GM12801 (cell line): ENCODE measurements around the gene SGO1.

Source experiments
- CTCF ChIP-seq: IDR thresholded peaks from one replicate; pipeline ENCODE4 v1.5.1; 2011; ENCODE audit warnings: control low read depth; ENCODE audit not compliant: insufficient read length; ENCODE audit errors: extremely low read depth

SGO1 gene

GRCh38 chr3:20137647-20138046 is 48.4 kb downstream of the SGO1 start:
- TF ChIP-seq CTCF = no peak

GRCh38 chr3:20136231-20136630 is 49.8 kb downstream of the SGO1 start:
- no peak for TF ChIP-seq CTCF

DNA sequence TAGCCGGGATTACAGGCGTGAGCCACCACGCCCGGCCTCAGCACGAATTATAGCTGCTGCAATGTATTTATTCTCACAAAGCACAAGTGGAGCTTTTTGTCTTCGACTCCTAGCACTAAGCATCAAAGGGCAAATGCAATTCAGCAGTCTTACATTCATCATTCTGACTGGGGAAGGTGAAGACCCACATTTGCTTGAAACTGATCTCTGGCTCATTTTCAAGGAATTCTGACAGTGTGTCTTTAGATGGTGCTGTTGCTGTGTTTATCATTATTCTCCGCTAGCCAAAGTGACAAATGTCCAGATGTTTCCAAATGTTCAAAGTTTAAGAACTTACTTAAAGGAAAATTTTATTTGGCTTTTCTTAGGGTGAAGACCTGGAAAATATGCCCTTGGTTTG is 55.9 kb downstream of the SGO1 start:
- no peak for TF ChIP-seq CTCF

- TF ChIP-seq CTCF = no peak
Observed at GRCh38 chr3:20128358-20128757, 57.6 kb downstream of the SGO1 start.

DNA sequence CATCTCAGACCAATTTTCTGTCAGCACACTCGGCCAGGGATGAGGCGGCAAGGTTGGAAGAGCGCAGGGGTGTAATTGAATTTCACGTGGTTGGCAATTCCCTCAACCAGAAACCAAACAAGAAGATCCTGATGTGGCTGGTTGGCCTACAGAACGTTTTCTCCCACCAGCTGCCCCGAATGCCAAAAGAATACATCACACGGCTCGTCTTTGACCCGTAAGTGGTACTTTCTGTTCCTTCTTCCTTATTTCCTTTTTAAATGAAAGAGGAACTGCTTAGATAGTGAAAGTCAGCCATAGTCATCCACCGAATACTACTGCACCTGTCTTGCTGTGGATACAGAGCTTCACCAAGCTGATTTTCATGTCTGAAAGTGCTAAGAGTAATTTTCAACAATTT is 60.1 kb downstream of the SGO1 start:
- no peak for TF ChIP-seq CTCF

DNA sequence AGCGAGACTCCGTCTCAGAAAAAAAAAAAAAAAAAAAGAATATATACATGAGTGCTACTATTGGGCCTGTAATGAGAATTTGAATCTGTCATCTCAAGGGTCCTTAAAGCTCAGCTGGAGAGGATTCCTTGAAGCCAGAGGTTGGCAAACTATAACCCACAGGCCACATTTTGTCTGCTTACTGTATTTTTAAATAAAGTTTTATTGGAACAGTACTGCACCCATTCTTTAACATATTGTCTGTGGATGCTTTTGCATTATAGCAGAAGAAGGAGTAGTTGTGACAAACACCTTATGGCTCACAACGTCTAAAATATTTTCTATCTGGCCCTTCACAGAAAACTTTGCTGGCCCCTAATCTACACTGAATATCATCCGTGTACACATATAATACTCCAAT is 60.7 kb downstream of the SGO1 start:
- no peak for TF ChIP-seq CTCF

DNA sequence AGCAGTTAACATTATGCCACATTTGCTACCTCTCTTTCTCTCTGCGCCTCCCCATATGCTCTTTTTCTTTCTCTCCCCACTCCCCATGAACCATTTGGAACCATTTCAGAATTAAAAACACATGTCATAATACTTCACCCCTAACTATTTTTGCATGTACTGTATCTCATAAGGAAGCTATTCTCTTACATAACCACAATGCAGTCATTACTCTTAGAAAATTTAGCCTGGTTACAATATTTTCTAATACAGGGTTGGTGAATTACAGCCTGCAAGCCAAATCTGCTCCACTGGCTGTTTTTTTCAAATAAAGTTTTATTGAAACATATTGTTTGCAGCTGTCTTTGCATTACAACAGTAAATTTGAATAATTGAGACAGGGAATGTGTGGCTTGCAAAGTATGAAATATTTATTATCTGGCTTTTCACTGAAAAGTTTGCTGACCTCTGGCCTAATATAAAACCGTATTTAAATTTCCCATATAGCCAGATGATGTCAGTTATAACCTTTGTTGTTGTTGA is 62.8 kb downstream of the SGO1 start:
- no peak for TF ChIP-seq CTCF

DNA sequence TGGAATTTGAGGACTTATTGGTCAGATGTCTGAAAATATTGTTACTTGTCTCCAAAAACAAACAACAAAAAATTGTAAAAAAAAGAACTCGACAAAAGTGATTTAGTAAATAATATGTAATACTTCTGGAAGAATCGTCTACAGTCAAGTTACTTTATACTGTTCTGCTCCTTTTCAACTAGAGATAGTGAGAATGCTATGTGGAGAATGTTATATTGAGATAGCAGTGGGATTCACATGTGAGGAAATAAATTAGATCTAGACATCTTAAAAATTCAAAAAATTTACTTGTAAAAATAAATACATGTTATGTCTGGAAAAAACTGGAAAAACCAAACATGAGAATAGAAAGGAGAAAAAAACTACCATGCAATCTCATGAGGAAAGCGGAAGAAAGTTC is 64.9 kb downstream of the SGO1 start:
- TF ChIP-seq CTCF = no peak
